IMR-90 (cell line): ENCODE data around the gene ERC2. TPM values are rescaled to one million over a fixed set of nuclear protein-coding genes. Genes with fewer than 3 reads are reported as not detected.

Experiments used
- ATAC-seq: fragments of 200-7000 bp; cut with Tn5 transposase; 2 replicates; pipeline ENCODE4 v1.9.1; 2020; ENCODE audit warnings: low read depth, mild to moderate bottlenecking, moderate library complexity
- BruUV-seq: library from RNA; stranded (reverse); fragments of 400-500 nt; replicated peaks from 2 replicates; lab custom pipeline; 2021; lab: Mats Ljungman, UMichigan
- CTCF ChIA-PET: fragments of 300-600 bp; formaldehyde crosslinking; extraction: SDS; loops from one replicate; lab custom pipeline; 2021; ENCODE audit warnings: antibody characterized with exemption; lab: Yijun Ruan, JAX
- POLR2A ChIA-PET: fragments of 300-600 bp; sonication (Branson Sonifier 250); formaldehyde crosslinking; loops from one replicate; lab custom pipeline; 2022; ENCODE audit warnings: antibody characterized with exemption; ENCODE audit not compliant: unreplicated experiment; lab: Charles Lee
- DNase-seq: peaks from one replicate; pipeline ENCODE4 v3.0.0; 2013
- H2AFZ ChIP-seq: replicated peaks from 2 replicates; pipeline ENCODE3; 2013; ENCODE audit warnings: low read length, mild to moderate bottlenecking; ENCODE audit not compliant: poor library complexity
- H2AK5ac ChIP-seq: 2 replicates; pipeline ENCODE4 v1.6.1; 2013; ENCODE audit warnings: low read depth, low read length, inconsistent platforms
- H2AK9ac ChIP-seq: replicated peaks from 2 replicates; pipeline ENCODE3; 2013; ENCODE audit warnings: mild to moderate bottlenecking, low read depth, low read length, moderate library complexity; ENCODE audit not compliant: poor library complexity
- H2BK120ac ChIP-seq: 2 replicates; pipeline ENCODE4 v1.6.1; 2013; ENCODE audit warnings: low read depth, low read length, inconsistent platforms
- H2BK15ac ChIP-seq: 3 replicates; pipeline ENCODE4 v1.6.1; 2013; ENCODE audit warnings: low read depth, low read length, inconsistent platforms
- H2BK20ac ChIP-seq: 2 replicates; pipeline ENCODE4 v1.6.1; 2013; ENCODE audit warnings: low read depth, mild to moderate bottlenecking, inconsistent platforms, low read length, moderate library complexity
- H2BK5ac ChIP-seq: 2 replicates; pipeline ENCODE4 v1.6.1; 2013; ENCODE audit warnings: mild to moderate bottlenecking, low read depth, low read length, inconsistent platforms; ENCODE audit not compliant: poor library complexity, severe bottlenecking
- H3K14ac ChIP-seq: replicated peaks from 2 replicates; pipeline ENCODE4 v1.6.1; 2013; ENCODE audit warnings: low read depth, low read length, inconsistent platforms
- H3K18ac ChIP-seq: 2 replicates; pipeline ENCODE4 v1.6.1; 2013; ENCODE audit warnings: low read depth, low read length, control low read depth
- H3K23ac ChIP-seq: 2 replicates; pipeline ENCODE4 v1.6.1; 2013; ENCODE audit warnings: low read depth, low read length, inconsistent platforms
- H3K27ac ChIP-seq: 2 replicates; pipeline ENCODE4 v1.5.1; 2013; ENCODE audit warnings: mild to moderate bottlenecking, control low read depth, low read length; ENCODE audit not compliant: insufficient read depth
- H3K27me3 ChIP-seq: 2 replicates; pipeline ENCODE4 v1.6.1; 2013; ENCODE audit warnings: low read length; ENCODE audit not compliant: control insufficient read depth, insufficient read depth
- H3K36me3 ChIP-seq: 2 replicates; pipeline ENCODE4 v1.6.1; 2013; ENCODE audit warnings: low read length, mixed read lengths; ENCODE audit not compliant: control insufficient read depth, insufficient read depth
- H3K4ac ChIP-seq: 2 replicates; pipeline ENCODE4 v1.6.1; 2013; ENCODE audit warnings: low read depth, low read length, inconsistent platforms
- H3K4me1 ChIP-seq: 2 replicates; pipeline ENCODE4 v1.6.1; 2013; ENCODE audit warnings: low read length, mixed read lengths; ENCODE audit not compliant: control insufficient read depth, insufficient read depth
- H3K4me2 ChIP-seq: 2 replicates; pipeline ENCODE4 v1.6.1; 2013; ENCODE audit warnings: low read depth, mild to moderate bottlenecking, control low read depth, low read length, moderate library complexity
- H3K4me3 ChIP-seq: 2 replicates; pipeline ENCODE4 v1.5.1; 2013; ENCODE audit warnings: low read depth, mild to moderate bottlenecking, control low read depth, low read length, moderate library complexity; ENCODE audit not compliant: insufficient read depth
- H3K56ac ChIP-seq: 2 replicates; pipeline ENCODE4 v1.6.1; 2013; ENCODE audit warnings: low read length, inconsistent platforms; ENCODE audit not compliant: insufficient read depth; ENCODE audit errors: extremely low read depth
- H3K79me1 ChIP-seq, 2 experiments: 2 replicates each; pipeline ENCODE4 v1.6.1; 2013; ENCODE audit warnings: low read length in 2 of 2, inconsistent platforms in 1 of 2, low read depth in 1 of 2
- H3K9ac ChIP-seq: 2 replicates; pipeline ENCODE4 v1.6.1; 2013; ENCODE audit warnings: low read depth, low read length, control low read depth
- H3K9me1 ChIP-seq: 2 replicates; pipeline ENCODE4 v1.6.1; 2013; ENCODE audit warnings: low read length, inconsistent platforms; ENCODE audit not compliant: insufficient read depth
- H3K9me3 ChIP-seq: 2 replicates; pipeline ENCODE4 v1.6.1; 2013; ENCODE audit warnings: low read length; ENCODE audit not compliant: control insufficient read depth, insufficient read depth
- H4K20me1 ChIP-seq: 2 replicates; pipeline ENCODE4 v1.6.1; 2013; ENCODE audit warnings: low read length, inconsistent platforms; ENCODE audit not compliant: insufficient read depth
- H4K5ac ChIP-seq: 2 replicates; pipeline ENCODE4 v1.6.1; 2013; ENCODE audit warnings: mild to moderate bottlenecking, low read depth, low read length, control low read depth
- H4K8ac ChIP-seq, 2 experiments: 2 replicates each; pipeline ENCODE4 v1.6.1; 2013; ENCODE audit warnings: low read depth in 2 of 2, low read length in 2 of 2, control low read depth in 1 of 2, inconsistent platforms in 1 of 2
- H4K91ac ChIP-seq: 2 replicates; pipeline ENCODE4 v1.6.1; 2013; ENCODE audit warnings: low read depth, low read length, inconsistent platforms; ENCODE audit not compliant: insufficient read depth
- CHD1 ChIP-seq: IDR thresholded peaks from 2 replicates; pipeline ENCODE4 v1.6.1; 2012; ENCODE audit warnings: low read depth, low read length, improper control_type of control experiment
- ELK1 ChIP-seq: fragments of 150-350 bp; IDR thresholded peaks from 2 replicates; pipeline ENCODE4 v1.6.1; 2016; ENCODE audit warnings: low read depth, mild to moderate bottlenecking, low read length, moderate library complexity, borderline replicate concordance
- FOS ChIP-seq: fragments of 150-350 bp; IDR thresholded peaks from 2 replicates; pipeline ENCODE4 v1.6.1; 2016; ENCODE audit warnings: low read depth, low read length
- RCOR1 ChIP-seq: IDR thresholded peaks from 2 replicates; pipeline ENCODE4 v1.6.1; 2012; ENCODE audit warnings: mild to moderate bottlenecking, low read length, improper control_type of control experiment; ENCODE audit not compliant: insufficient replicate concordance
- RFX5 ChIP-seq: IDR thresholded peaks from 2 replicates; pipeline ENCODE4 v1.8.0; 2012; ENCODE audit warnings: low read depth, mild to moderate bottlenecking, low read length, moderate library complexity
- USF2 ChIP-seq: fragments of 150-350 bp; IDR thresholded peaks from 2 replicates; pipeline ENCODE4 v1.6.1; 2017; ENCODE audit warnings: mild to moderate bottlenecking, antibody characterized with exemption, low read length, low read depth
- WGBS, 2 experiments: methylation state at CpG; one replicate each; pipeline versions ENCODE4 v1.1.5 to v1.1.7; 2013; ENCODE audit warnings: missing lambda C conversion rate in 2 of 2; ENCODE audit not compliant: insufficient read length in 1 of 2; ENCODE audit errors: extremely low coverage in 2 of 2; 5-methylcytosine and 5-hydroxymethylcytosine counted together
- dilution Hi-C: fragments of 300-500 bp; cut with HindIII; formaldehyde crosslinking; loops from one replicate; pipeline ENCODE4 v1.14.3; 2018; ENCODE audit warnings: low sequenced_read_pairs; ENCODE audit not compliant: unreplicated experiment
- in situ Hi-C: fragments of 300-500 bp; cut with MboI; formaldehyde crosslinking; loops from 3 replicates; pipeline ENCODE4 v1.14.3; 2019; ENCODE audit warnings: low sequenced_read_pairs, inconsistent platforms, mixed read lengths
- intact Hi-C: fragments of 100-400 bp; cut with micrococcal nuclease; formaldehyde crosslinking; loops from 2 replicates; pipeline ENCODE4 v1.10.0; 2022
- polyA plus RNA-seq, 3 experiments: library from polyadenylated mRNA; depleted of rRNA; stranded (reverse); fragments of >200 nt; gene quantifications; 2 replicates each; pipeline ENCODE4 v1.2.3, GENCODE V29; 2012; ENCODE audit warnings: low replicate concordance in 1 of 3
- total RNA-seq: library from RNA; depleted of rRNA; stranded (reverse); fragments of >200 nt; gene quantifications from 2 replicates; pipeline ENCODE4 v1.2.3, GENCODE V29; 2012

ERC2 gene
- total and polyA plus RNA-seq, 2 of the 4 experiments (the other 2 are of a cell fraction): 0.17 to 0.18 TPM

- H3K27me3 ChIP-seq: peaks cover 5% of the 10 kb centered on the region
- no peaks in the 10 kb centered on the region for H3K9me3 ChIP-seq
- BruUV-seq: no TSS peak
- H3K9ac ChIP-seq: no peak overlapping the region
- in situ Hi-C loops (no loop called here), intact Hi-C loops (no loop called here), dilution Hi-C loops (no loop called here)
- H3K23ac ChIP-seq: no peak overlapping the region
- no peak overlapping the region for H2BK20ac ChIP-seq
- WGBS, 2 experiments: no CpG with 5 or more reads among the region's 1 CpG
- no peak overlapping the region for H4K5ac ChIP-seq
- ATAC-seq: no peak
- POLR2A ChIA-PET: no interaction called here
- no peak overlapping the region for H2BK120ac ChIP-seq
- no peak overlapping the region for H3K4me2 ChIP-seq
- H2AK9ac ChIP-seq: no peak overlapping the region
- H2AFZ ChIP-seq: no peak overlapping the region
- no peaks in the 10 kb centered on the region for H3K36me3 ChIP-seq
- no peaks in the 10 kb centered on the region for H3K79me1 ChIP-seq
- H4K8ac ChIP-seq: no peak overlapping the region
- CTCF ChIA-PET: no interaction called here
- no peak for DNase-seq
- H3K14ac ChIP-seq: no peak overlapping the region
- no peak overlapping the region for H2BK5ac ChIP-seq
- peaks cover 5% of the 10 kb centered on the region; the same call in 1 of the 2 replicates for H3K9me1 ChIP-seq
- H2AK5ac ChIP-seq: no peak overlapping the region
- H3K27ac ChIP-seq: no peak overlapping the region
- H3K18ac ChIP-seq: no peak overlapping the region
- no peak overlapping the region for H3K4ac ChIP-seq
- TF ChIP-seq CHD1 (no peak), USF2 (no peak), RFX5 (no peak), FOS (no peak), ELK1 (no peak), RCOR1 (no peak)
- no peak overlapping the region for H3K4me3 ChIP-seq
- no peak overlapping the region for H4K91ac ChIP-seq
- H2BK15ac ChIP-seq: no peak overlapping the region
- no peak overlapping the region for H3K56ac ChIP-seq
- no peaks in the 10 kb centered on the region for H3K4me1 ChIP-seq
- no peaks in the 10 kb centered on the region for H4K20me1 ChIP-seq
Observed at GRCh38 chr3:55531321-55531720, 936.9 kb downstream of the ERC2 start.
